Esophagus muscularis mucosa (tissue), 4 donors: Measurements from ENCODE around the gene ZWILCH. TPM values are rescaled to one million over a fixed set of nuclear protein-coding genes. Genes with fewer than 3 reads are reported as not detected.

Experiments used
- DNase-seq: peaks from one replicate; pipeline ENCODE4 v3.0.0-alpha.2; 2017; ENCODE audit errors: extremely low spot score
- H3K27ac ChIP-seq, 4 donors: fragments of 200-600 bp; sonication (generic); replicated peaks in 1 of 4; 1 replicate in 3 of 4; 2 replicates in 1 of 4; pipeline ENCODE4 v1.5.1; 2016 to 2019; ENCODE audit warnings: mild to moderate bottlenecking in 1 of 4
- H3K27me3 ChIP-seq, 4 donors: fragments of 200-600 bp; sonication (generic); one replicate each; pipeline versions ENCODE4 v1.5.1 to v1.6.0; 2016 to 2019
- H3K36me3 ChIP-seq, 4 donors: fragments of 200-600 bp; sonication (generic); one replicate each; pipeline ENCODE4 v1.5.1; 2016 to 2019
- H3K4me1 ChIP-seq, 4 donors: fragments of 200-600 bp; sonication (generic); one replicate each; pipeline ENCODE4 v1.5.1; 2016 to 2019
- H3K4me3 ChIP-seq, 4 donors: fragments of 200-600 bp; sonication (generic); 1 replicate in 2 of 4; 2 replicates in 2 of 4; pipeline ENCODE4 v1.5.1; 2016 to 2019; ENCODE audit warnings: mild to moderate bottlenecking in 4 of 4, moderate library complexity in 1 of 4
- H3K9me3 ChIP-seq, 4 donors: fragments of 200-600 bp; sonication (generic); 1 replicate in 3 of 4; 2 replicates in 1 of 4; pipeline ENCODE4 v1.5.1; 2016 to 2019
- EP300 ChIP-seq: sonication (generic); formaldehyde crosslinking; IDR thresholded peaks from one replicate; pipeline ENCODE4 v1.6.1; 2017; ENCODE audit warnings: antibody characterized with exemption
- POLR2A ChIP-seq: fragments of 450-650 bp; IDR thresholded peaks from one replicate; pipeline ENCODE4 v1.6.1; 2017; ENCODE audit warnings: antibody characterized with exemption, moderate library complexity, mild to moderate bottlenecking, low read depth
- POLR2AphosphoS5 ChIP-seq, 2 donors: sonication (generic); formaldehyde crosslinking; IDR thresholded peaks; one replicate each; pipeline ENCODE4 v1.6.1; 2017; ENCODE audit warnings: antibody characterized with exemption in 2 of 2
- WGBS: methylation state at CpG from one replicate; pipeline ENCODE4 v1.1.5; 2018; 5-methylcytosine and 5-hydroxymethylcytosine counted together
- intact Hi-C: fragments of 100-400 bp; cut with DNase I; formaldehyde crosslinking; loops from one replicate; pipeline ENCODE4 v1.15.1; 2023
- total RNA-seq, 4 donors: library from RNA; depleted of rRNA; stranded (reverse); fragments of >200 nt; gene quantifications; one replicate each; pipeline versions ENCODE4 v1.1.0 to v1.2.1, GENCODE V29; 2016
- TF ChIP-seq, protein P1 (sequence below), 3 experiments: fragments of 200-600 bp in 2 of 3; fragments of 450-650 bp in 1 of 3; sonication (generic) in 2 of 3; IDR thresholded peaks; one replicate each; pipeline ENCODE4 v1.5.1; 2017 to 2019; ENCODE audit warnings: antibody characterized with exemption in 3 of 3, mild to moderate bottlenecking in 2 of 3, moderate library complexity in 1 of 3

Gene ZWILCH
- total RNA-seq, 4 donors from 2014 or later, result 2.1 to 3.3 (median 2.4) TPM

- Histone ChIP-seq H3K27me3 (no peaks in the 10 kb centered on the region), H3K4me3 (no peak overlapping the region), H3K9me3 (no peaks in the 10 kb centered on the region), H3K4me1 (no peaks in the 10 kb centered on the region), H3K36me3 (peaks cover 0 to 26% (median 3%) of the 10 kb centered on the region in 4 donors), H3K27ac (no peak overlapping the region)
- TF ChIP-seq POLR2AphosphoS5 (IDR thresholded peaks at IDR 0.05) (no peak), EP300 (no peak), POLR2A (no peak)
- TF ChIP-seq, protein P1, sequence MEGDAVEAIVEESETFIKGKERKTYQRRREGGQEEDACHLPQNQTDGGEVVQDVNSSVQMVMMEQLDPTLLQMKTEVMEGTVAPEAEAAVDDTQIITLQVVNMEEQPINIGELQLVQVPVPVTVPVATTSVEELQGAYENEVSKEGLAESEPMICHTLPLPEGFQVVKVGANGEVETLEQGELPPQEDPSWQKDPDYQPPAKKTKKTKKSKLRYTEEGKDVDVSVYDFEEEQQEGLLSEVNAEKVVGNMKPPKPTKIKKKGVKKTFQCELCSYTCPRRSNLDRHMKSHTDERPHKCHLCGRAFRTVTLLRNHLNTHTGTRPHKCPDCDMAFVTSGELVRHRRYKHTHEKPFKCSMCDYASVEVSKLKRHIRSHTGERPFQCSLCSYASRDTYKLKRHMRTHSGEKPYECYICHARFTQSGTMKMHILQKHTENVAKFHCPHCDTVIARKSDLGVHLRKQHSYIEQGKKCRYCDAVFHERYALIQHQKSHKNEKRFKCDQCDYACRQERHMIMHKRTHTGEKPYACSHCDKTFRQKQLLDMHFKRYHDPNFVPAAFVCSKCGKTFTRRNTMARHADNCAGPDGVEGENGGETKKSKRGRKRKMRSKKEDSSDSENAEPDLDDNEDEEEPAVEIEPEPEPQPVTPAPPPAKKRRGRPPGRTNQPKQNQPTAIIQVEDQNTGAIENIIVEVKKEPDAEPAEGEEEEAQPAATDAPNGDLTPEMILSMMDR (IDR thresholded peaks at IDR 0.05), result no peak
- no peak for DNase-seq
- 100% methylated on average over 1 of the region's 1 CpG for WGBS
- intact Hi-C loops, result no loop called here
Observed at GRCh38 chr15:66545255-66545654, 40.1 kb downstream of the ZWILCH start.

DNA sequence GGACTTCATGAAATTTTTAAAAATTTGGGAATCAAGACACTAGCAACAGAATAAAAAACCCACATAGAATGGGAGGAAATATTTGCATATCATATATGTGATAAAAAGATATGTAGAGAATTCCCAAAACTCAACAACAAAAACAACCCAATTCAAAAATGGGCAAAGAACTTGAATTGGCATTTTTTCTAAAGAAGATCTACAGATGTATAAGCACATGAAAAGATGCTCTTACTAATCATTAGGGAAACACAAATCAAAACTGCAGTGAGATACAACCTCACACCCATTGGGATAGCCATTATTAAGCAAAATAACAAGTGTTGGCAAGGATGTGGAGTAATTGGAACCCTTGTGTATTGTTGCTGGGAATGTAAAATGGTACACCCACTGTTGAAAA is 50.6 kb downstream of the ZWILCH start:
- H3K4me1 ChIP-seq, result no peaks in the 10 kb centered on the region
- no peaks in the 10 kb centered on the region for H3K9me3 ChIP-seq
- H3K36me3 ChIP-seq, result no peaks in the 10 kb centered on the region
- no peak overlapping the region for H3K4me3 ChIP-seq
- no peak for TF ChIP-seq EP300
- no peak for TF ChIP-seq POLR2A
- TF ChIP-seq POLR2AphosphoS5 (IDR thresholded peaks at IDR 0.05), result no peak
- TF ChIP-seq, protein P1 (IDR thresholded peaks at IDR 0.05), result no peak
- no peak for DNase-seq
- H3K27me3 ChIP-seq, result no peaks in the 10 kb centered on the region
- H3K27ac ChIP-seq, result no peak overlapping the region
- intact Hi-C loops, result no loop called here

GRCh38 chr15:66558271-66558670 is 53.1 kb downstream of the ZWILCH start:
- DNase-seq, result no peak
- H3K36me3 ChIP-seq, result no peaks in the 10 kb centered on the region
- 100% methylated on average over 6 of the region's 6 CpGs for WGBS
- TF ChIP-seq, protein P1 (IDR thresholded peaks at IDR 0.05), result no peak
- TF ChIP-seq EP300 (no peak), POLR2AphosphoS5 (IDR thresholded peaks at IDR 0.05) (no peak), POLR2A (no peak)
- no peak overlapping the region for H3K4me3 ChIP-seq
- H3K9me3 ChIP-seq, result no peaks in the 10 kb centered on the region
- no peaks in the 10 kb centered on the region for H3K27me3 ChIP-seq
- intact Hi-C loops, result no loop called here
- no peak overlapping the region for H3K27ac ChIP-seq
- no peaks in the 10 kb centered on the region for H3K4me1 ChIP-seq

GRCh38 chr15:66560856-66561525 is 55.9 kb downstream of the ZWILCH start:
- TF ChIP-seq POLR2A, result no peak
- no peak for TF ChIP-seq EP300
- no peak for TF ChIP-seq POLR2AphosphoS5 (IDR thresholded peaks at IDR 0.05)
- no peak for DNase-seq
- no peaks in the 10 kb centered on the region for H3K9me3 ChIP-seq
- H3K27me3 ChIP-seq, result no peaks in the 10 kb centered on the region
- WGBS, result 97% methylated on average over 11 of the region's 18 CpGs
- no peaks in the 10 kb centered on the region for H3K36me3 ChIP-seq
- H3K4me3 ChIP-seq, result no peak overlapping the region
- no peaks in the 10 kb centered on the region for H3K4me1 ChIP-seq
- intact Hi-C loops, result no loop called here
- no peak overlapping the region for H3K27ac ChIP-seq

- no peaks in the 10 kb centered on the region for H3K9me3 ChIP-seq
- 92% methylated on average over 4 of the region's 4 CpGs for WGBS
- H3K27ac ChIP-seq, result no peak overlapping the region
- no peaks in the 10 kb centered on the region for H3K27me3 ChIP-seq
- no peak for DNase-seq
- no peak overlapping the region for H3K4me3 ChIP-seq
- intact Hi-C loops, result no loop called here
- H3K36me3 ChIP-seq, result no peaks in the 10 kb centered on the region
- TF ChIP-seq POLR2AphosphoS5 (IDR thresholded peaks at IDR 0.05), result no peak
- TF ChIP-seq, protein P1 (IDR thresholded peaks at IDR 0.05), result no peak
- no peak for TF ChIP-seq POLR2A
- TF ChIP-seq EP300, result no peak
- peaks cover 5 to 9% (median 7%) of the 10 kb centered on the region in 4 donors for H3K4me1 ChIP-seq
Observed at GRCh38 chr15:66563126-66563525, 58.0 kb downstream of the ZWILCH start.
